MCF 10A (cell line): ENCODE data around the gene PLCL1. TPM values are rescaled to one million over a fixed set of nuclear protein-coding genes. Genes with fewer than 3 reads are reported as not detected.

Source experiments
- BruUV-seq: library from RNA; stranded (reverse); fragments of 400-500 nt; replicated peaks from 2 replicates; lab custom pipeline; 2021; lab: Mats Ljungman, UMichigan
- CTCF ChIA-PET: fragments of 300-600 bp; sonication (Branson Sonifier 250); formaldehyde crosslinking; extraction: SDS; loops from one replicate; lab custom pipeline; 2021; ENCODE audit warnings: antibody characterized with exemption, inconsistent platforms; lab: Yijun Ruan, JAX
- POLR2A ChIA-PET: fragments of 300-600, 350-650 bp; sonication (Branson Sonifier 250); formaldehyde crosslinking; extraction: SDS; loops from one replicate; lab custom pipeline; 2020; ENCODE audit warnings: antibody characterized with exemption, inconsistent platforms; lab: Yijun Ruan, JAX
- DNase-seq: peaks from one replicate; pipeline ENCODE4 v3.0.0-alpha.2; 2018; ENCODE audit not compliant: unreplicated experiment
- H3K27ac Mint-ChIP-seq: one replicate; pipeline ENCODE4 v1.8.0; 2022; ENCODE audit warnings: mild to moderate bottlenecking, low read depth, mixed read lengths; ENCODE audit not compliant: unreplicated experiment
- H3K27me3 Mint-ChIP-seq: one replicate; pipeline ENCODE4 v1.8.0; 2022; ENCODE audit warnings: mixed read lengths; ENCODE audit not compliant: insufficient read depth, unreplicated experiment
- H3K36me3 Mint-ChIP-seq: one replicate; pipeline ENCODE4 v1.8.0; 2022; ENCODE audit warnings: mild to moderate bottlenecking, moderate library complexity, mixed read lengths; ENCODE audit not compliant: insufficient read depth, unreplicated experiment
- H3K4me1 Mint-ChIP-seq: one replicate; pipeline ENCODE4 v1.8.0; 2022; ENCODE audit warnings: mixed read lengths; ENCODE audit not compliant: insufficient read depth, unreplicated experiment
- H3K4me3 Mint-ChIP-seq: one replicate; pipeline ENCODE4 v1.8.0; 2022; ENCODE audit warnings: mild to moderate bottlenecking, moderate library complexity, mixed read lengths; ENCODE audit not compliant: unreplicated experiment
- H3K9me3 Mint-ChIP-seq: one replicate; pipeline ENCODE4 v1.8.0; 2022; ENCODE audit warnings: mixed read lengths; ENCODE audit not compliant: unreplicated experiment
- CTCF ChIP-seq: fragments of 200-600 bp; IDR thresholded peaks from one replicate; pipeline ENCODE4 v1.8.0; 2022; ENCODE audit warnings: antibody characterized with exemption, mild to moderate bottlenecking; ENCODE audit not compliant: unreplicated experiment
- intact Hi-C: fragments of 100-400 bp; cut with micrococcal nuclease; formaldehyde crosslinking; loops from 2 replicates; pipeline ENCODE4 v1.14.1; 2022
- total RNA-seq: library from RNA; stranded (reverse); gene quantifications from 2 replicates; pipeline ENCODE4 v1.2.3, GENCODE V29; 2022

PLCL1 gene
- total RNA-seq, 1 experiment from 2014 or later, result 0.12 TPM

- intact Hi-C loops, result no loop called here
- H3K4me1 Mint-ChIP-seq, result peaks cover 10% of the 10 kb centered on the region
- CTCF ChIA-PET, result interaction anchor here (0.6 kb wide), 1 partner anchor 33 kb away, joined by 3 read pairs; no protein-coding TSS in a partner anchor
- DNase-seq, result no peak
- POLR2A ChIA-PET, result interaction anchor here (0.7 to 1.5 kb wide), 6 partner anchors 19 to 114 kb away, joined by 3 to 5 read pairs (median 3); no protein-coding TSS in a partner anchor
- no peaks in the 10 kb centered on the region for H3K9me3 Mint-ChIP-seq
- TF ChIP-seq CTCF, result no peak
- no peaks in the 10 kb centered on the region for H3K36me3 Mint-ChIP-seq
- no TSS peak for BruUV-seq
- H3K27ac Mint-ChIP-seq, result peak overlapping the region; percentile 49
- H3K27me3 Mint-ChIP-seq, result no peaks in the 10 kb centered on the region
- no peak overlapping the region for H3K4me3 Mint-ChIP-seq
Measured at GRCh38 chr2:197869041-197869440, 64.6 kb downstream of the PLCL1 start.

- Mint-ChIP-seq H3K4me3 (no peak overlapping the region), H3K9me3 (no peaks in the 10 kb centered on the region), H3K27ac (peak overlapping the region; percentile 49), H3K27me3 (no peaks in the 10 kb centered on the region), H3K36me3 (no peaks in the 10 kb centered on the region), H3K4me1 (peaks cover 10% of the 10 kb centered on the region)
- no TSS peak for BruUV-seq
- CTCF ChIA-PET, result interaction anchor here (1.4 kb wide), 1 partner anchor 89 kb away, joined by 3 read pairs; no protein-coding TSS in a partner anchor
- POLR2A ChIA-PET, result interaction anchor here (0.7 to 1.5 kb wide), 8 partner anchors 9 to 114 kb away, joined by 3 to 5 read pairs (median 3); no protein-coding TSS in a partner anchor
- no peak for DNase-seq
- no peak for TF ChIP-seq CTCF
- intact Hi-C loops, result no loop called here
Measured at GRCh38 chr2:197869501-197870111, 65.2 kb downstream of the PLCL1 start.

GRCh38 chr2:197870137-197870536 lies 65.7 kb downstream of the PLCL1 start:
- no peaks in the 10 kb centered on the region for H3K27me3 Mint-ChIP-seq
- peaks cover 10% of the 10 kb centered on the region for H3K4me1 Mint-ChIP-seq
- ChIA-PET POLR2A (interaction anchor here (0.6 to 1.5 kb wide), 8 partner anchors 9 to 113 kb away, joined by 3 to 5 read pairs (median 3); no protein-coding TSS in a partner anchor), CTCF (interaction anchor here (1.4 kb wide), 1 partner anchor 88 kb away, joined by 3 read pairs; no protein-coding TSS in a partner anchor)
- H3K27ac Mint-ChIP-seq, result no peak overlapping the region
- no peak for DNase-seq
- no peaks in the 10 kb centered on the region for H3K36me3 Mint-ChIP-seq
- H3K4me3 Mint-ChIP-seq, result no peak overlapping the region
- intact Hi-C loops, result no loop called here
- BruUV-seq, result no TSS peak
- TF ChIP-seq CTCF, result no peak
- H3K9me3 Mint-ChIP-seq, result no peaks in the 10 kb centered on the region

GRCh38 chr2:197871780-197872456 lies 67.5 kb downstream of the PLCL1 start:
- TF ChIP-seq CTCF, result no peak
- Mint-ChIP-seq H3K9me3 (no peaks in the 10 kb centered on the region), H3K27me3 (no peaks in the 10 kb centered on the region), H3K4me3 (no peak overlapping the region), H3K36me3 (no peaks in the 10 kb centered on the region), H3K27ac (no peak overlapping the region), H3K4me1 (peaks cover 12% of the 10 kb centered on the region)
- intact Hi-C loops, result no loop called here
- POLR2A ChIA-PET, result interaction anchor here (0.7 to 0.8 kb wide), 2 partner anchors 42 to 500 kb away, joined by 3 to 5 read pairs; no protein-coding TSS in a partner anchor
- no peak for DNase-seq
- no TSS peak for BruUV-seq
- CTCF ChIA-PET, result no interaction called here
